Tibial nerve (tissue), 4 donors: ENCODE data around the gene USP48.

Experiments used
- EP300 ChIP-seq, 2 donors: sonication (generic); formaldehyde crosslinking; IDR thresholded peaks; one replicate each; pipeline ENCODE4 v1.6.1; 2017; ENCODE audit warnings: antibody characterized with exemption in 2 of 2, mild to moderate bottlenecking in 1 of 2
- POLR2A ChIP-seq, 2 donors: fragments of 450-650 bp; IDR thresholded peaks; one replicate each; pipeline ENCODE4 v1.6.1; 2017; ENCODE audit warnings: antibody characterized with exemption in 2 of 2, mild to moderate bottlenecking in 2 of 2, moderate library complexity in 2 of 2
- TF ChIP-seq, protein P1 (sequence below), 5 experiments: fragments of 200-600 bp in 3 of 5; fragments of 450-650 bp in 2 of 5; sonication (generic) in 3 of 5; IDR thresholded peaks; one replicate each; pipeline ENCODE4 v1.5.1; 2016 to 2019; ENCODE audit warnings: antibody characterized with exemption in 5 of 5, mild to moderate bottlenecking in 3 of 5, moderate library complexity in 2 of 5

GRCh38 chr1:21662426-21663247 lies 120.3 kb downstream of the USP48 start:
- TF ChIP-seq, protein P1, sequence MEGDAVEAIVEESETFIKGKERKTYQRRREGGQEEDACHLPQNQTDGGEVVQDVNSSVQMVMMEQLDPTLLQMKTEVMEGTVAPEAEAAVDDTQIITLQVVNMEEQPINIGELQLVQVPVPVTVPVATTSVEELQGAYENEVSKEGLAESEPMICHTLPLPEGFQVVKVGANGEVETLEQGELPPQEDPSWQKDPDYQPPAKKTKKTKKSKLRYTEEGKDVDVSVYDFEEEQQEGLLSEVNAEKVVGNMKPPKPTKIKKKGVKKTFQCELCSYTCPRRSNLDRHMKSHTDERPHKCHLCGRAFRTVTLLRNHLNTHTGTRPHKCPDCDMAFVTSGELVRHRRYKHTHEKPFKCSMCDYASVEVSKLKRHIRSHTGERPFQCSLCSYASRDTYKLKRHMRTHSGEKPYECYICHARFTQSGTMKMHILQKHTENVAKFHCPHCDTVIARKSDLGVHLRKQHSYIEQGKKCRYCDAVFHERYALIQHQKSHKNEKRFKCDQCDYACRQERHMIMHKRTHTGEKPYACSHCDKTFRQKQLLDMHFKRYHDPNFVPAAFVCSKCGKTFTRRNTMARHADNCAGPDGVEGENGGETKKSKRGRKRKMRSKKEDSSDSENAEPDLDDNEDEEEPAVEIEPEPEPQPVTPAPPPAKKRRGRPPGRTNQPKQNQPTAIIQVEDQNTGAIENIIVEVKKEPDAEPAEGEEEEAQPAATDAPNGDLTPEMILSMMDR (IDR thresholded peaks at IDR 0.05): no peak
- TF ChIP-seq EP300 (IDR thresholded peaks at IDR 0.05) (no peak), POLR2A (IDR thresholded peaks at IDR 0.05) (no peak)
